Measurements from ENCODE around the gene CNTFR. TPM values are rescaled to one million over a fixed set of nuclear protein-coding genes. Genes with fewer than 3 reads are reported as not detected.

CNTFR gene
- polyA plus RNA-seq, 1 donor (not counting 4 experiments of a cell fraction or from before 2014, with no cell fraction given): 0.42 TPM

- Histone ChIP-seq H3K9ac (ENCODE audit: control insufficient read depth, extremely low read depth, insufficient read depth, low read length) (no peak overlapping the region), H3K4me1 (ENCODE audit: control insufficient read depth, extremely low read depth, insufficient read depth, low read length) (peaks cover 8% of the 10 kb centered on the region), H3K27ac (ENCODE audit: control insufficient read depth, insufficient read depth, low read length) (no peak overlapping the region), H3K4me2 (ENCODE audit: control insufficient read depth, extremely low read depth, insufficient read depth, low read depth, low read length) (no peak overlapping the region), H3K9me1 (ENCODE audit: control insufficient read depth, extremely low read depth, insufficient read depth, low read length) (no peaks in the 10 kb centered on the region), H3K9me3 (ENCODE audit: control insufficient read depth, low read depth, low read length) (no peaks in the 10 kb centered on the region), H3K79me2 (ENCODE audit: control insufficient read depth, insufficient read depth, low read length) (no peaks in the 10 kb centered on the region), H3K27me3 (ENCODE audit: control insufficient read depth, extremely low read depth, insufficient read depth, low read length) (peaks cover 43% of the 10 kb centered on the region), H3K36me3 (ENCODE audit: control insufficient read depth in 2 of 2, extremely low read depth in 1 of 2, insufficient read depth in 2 of 2, low read length in 2 of 2) (no peaks in the 10 kb centered on the region), H2AFZ (ENCODE audit: control insufficient read depth, low read length) (no peak overlapping the region), H3K4me3 (ENCODE audit: control insufficient read depth in 2 of 3, extremely low read depth in 1 of 3, insufficient read depth in 2 of 3, low read depth in 1 of 3, low read length in 3 of 3) (no peak overlapping the region), H4K20me1 (ENCODE audit: control insufficient read depth, extremely low read depth, insufficient read depth, low read length) (no peaks in the 10 kb centered on the region)
- TF ChIP-seq CTCF (optimal IDR thresholded peaks at IDR 0.05 in 1 of 3, IDR thresholded peaks at IDR 0.05 in 1 of 3, conservative IDR thresholded peaks at IDR 0.05 in 1 of 3; ENCODE audit: extremely low read depth in 1 of 3, insufficient read depth in 2 of 3, low read length in 3 of 3): no peak
- no peak for TF ChIP-seq EZH2 (IDR thresholded peaks at IDR 0.05; ENCODE audit: low read length)
- dilution Hi-C loops (cut with MboI; ENCODE audit: extremely low pct_ligation_motif_present, low sequenced_read_pairs): no loop called here
- FAIRE-seq (no peak), DNase-seq (ENCODE audit: low read depth, low spot score) (no peak)
These were observed 35.6 kb upstream of the CNTFR start for GRCh38 chr9:34625186-34625486.

GRCh38 chr9:34624475-34625185 lies 35.1 kb upstream of the CNTFR start:
- Histone ChIP-seq H3K27ac (ENCODE audit: control insufficient read depth, insufficient read depth, low read length) (no peak overlapping the region), H4K20me1 (ENCODE audit: control insufficient read depth, extremely low read depth, insufficient read depth, low read length) (no peaks in the 10 kb centered on the region)
- TF ChIP-seq EZH2 (IDR thresholded peaks at IDR 0.05; ENCODE audit: low read length) (no peak), CTCF (optimal IDR thresholded peaks at IDR 0.05 in 1 of 3, IDR thresholded peaks at IDR 0.05 in 1 of 3, conservative IDR thresholded peaks at IDR 0.05 in 1 of 3; ENCODE audit: extremely low read depth in 1 of 3, insufficient read depth in 2 of 3, low read length in 3 of 3) (no peak)

More at GRCh38 chr9:34624475-34625185, 35.1 kb upstream of the CNTFR start:
- Histone ChIP-seq H3K9ac (ENCODE audit: control insufficient read depth, extremely low read depth, insufficient read depth, low read length) (no peak overlapping the region), H3K27me3 (ENCODE audit: control insufficient read depth, extremely low read depth, insufficient read depth, low read length) (peaks cover 41% of the 10 kb centered on the region), H3K4me3 (ENCODE audit: control insufficient read depth in 2 of 3, extremely low read depth in 1 of 3, insufficient read depth in 2 of 3, low read depth in 1 of 3, low read length in 3 of 3) (no peak overlapping the region), H3K9me1 (ENCODE audit: control insufficient read depth, extremely low read depth, insufficient read depth, low read length) (no peaks in the 10 kb centered on the region), H3K79me2 (ENCODE audit: control insufficient read depth, insufficient read depth, low read length) (peaks cover 2% of the 10 kb centered on the region), H3K4me1 (ENCODE audit: control insufficient read depth, extremely low read depth, insufficient read depth, low read length) (peaks cover 9% of the 10 kb centered on the region), H3K4me2 (ENCODE audit: control insufficient read depth, extremely low read depth, insufficient read depth, low read depth, low read length) (no peak overlapping the region), H3K9me3 (ENCODE audit: control insufficient read depth, low read depth, low read length) (no peaks in the 10 kb centered on the region), H3K36me3 (ENCODE audit: control insufficient read depth in 2 of 2, extremely low read depth in 1 of 2, insufficient read depth in 2 of 2, low read length in 2 of 2) (no peaks in the 10 kb centered on the region), H2AFZ (ENCODE audit: control insufficient read depth, low read length) (no peak overlapping the region)
- FAIRE-seq: no peak
- dilution Hi-C loops (cut with MboI; ENCODE audit: extremely low pct_ligation_motif_present, low sequenced_read_pairs): no loop called here
- no peak for DNase-seq (ENCODE audit: low read depth, low spot score)
